ENCODE results near the gene ICAM1.

Gene ICAM1

DNA sequence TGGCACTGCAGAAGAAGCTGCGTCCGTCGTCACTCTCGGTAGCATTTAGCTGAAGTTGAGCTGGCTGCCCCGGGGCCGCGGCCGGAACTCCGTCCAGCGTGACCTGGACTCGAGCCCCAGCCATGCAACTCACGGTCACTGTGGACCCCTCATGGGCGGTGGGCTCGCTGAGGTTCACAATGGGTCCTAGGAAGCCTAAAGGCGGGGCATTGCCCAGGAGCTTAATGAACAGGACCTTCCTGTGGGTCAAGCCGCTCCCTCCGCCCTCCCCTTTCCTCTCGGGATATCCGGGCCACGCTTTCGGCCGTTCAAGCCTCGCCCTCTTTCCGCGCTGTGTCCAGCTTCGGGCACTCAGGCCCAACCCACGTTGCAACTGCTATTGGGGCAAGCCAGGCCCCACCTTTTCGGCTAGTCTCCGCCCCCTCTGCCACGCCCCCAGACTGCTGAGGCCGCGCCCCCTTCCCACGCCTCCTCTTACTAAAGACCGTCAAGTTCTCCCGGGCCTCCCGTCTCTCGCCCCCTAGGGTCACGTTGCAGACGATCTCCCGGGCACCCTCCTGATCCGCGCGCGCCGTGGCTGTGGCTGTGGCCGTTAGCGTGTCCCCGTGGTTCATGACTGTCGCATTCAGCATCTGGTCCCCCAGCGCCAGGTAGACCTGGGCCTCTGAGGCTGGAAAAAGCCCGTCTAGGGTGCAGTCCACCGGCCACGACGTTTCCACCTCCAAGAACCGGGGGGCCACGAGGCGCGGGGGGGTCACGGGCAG is 63.9 kb downstream of the ICAM1 start:
- Histone ChIP-seq H3K27me3 (replicated peaks; ENCODE audit: control insufficient read depth, insufficient read depth, low read length) (no peaks in the 10 kb centered on the region), H3K9me3 (ENCODE audit: control insufficient read depth, low read length) (no peaks in the 10 kb centered on the region), H3K4me1 (ENCODE audit: control insufficient read depth, insufficient read depth, low read length) (peaks cover 11% of the 10 kb centered on the region), H3K9ac (ENCODE audit: low read length) (peak overlapping the region; percentile 87), H3K4me3 (ENCODE audit: low read length) (peak overlapping the region; percentile 88), H3K36me3 (ENCODE audit: control insufficient read depth, insufficient read depth, low read length, severe bottlenecking) (peaks cover 6% of the 10 kb centered on the region)
- peak; percentile 99 for DNase-seq (ENCODE audit: low read depth)

DNA sequence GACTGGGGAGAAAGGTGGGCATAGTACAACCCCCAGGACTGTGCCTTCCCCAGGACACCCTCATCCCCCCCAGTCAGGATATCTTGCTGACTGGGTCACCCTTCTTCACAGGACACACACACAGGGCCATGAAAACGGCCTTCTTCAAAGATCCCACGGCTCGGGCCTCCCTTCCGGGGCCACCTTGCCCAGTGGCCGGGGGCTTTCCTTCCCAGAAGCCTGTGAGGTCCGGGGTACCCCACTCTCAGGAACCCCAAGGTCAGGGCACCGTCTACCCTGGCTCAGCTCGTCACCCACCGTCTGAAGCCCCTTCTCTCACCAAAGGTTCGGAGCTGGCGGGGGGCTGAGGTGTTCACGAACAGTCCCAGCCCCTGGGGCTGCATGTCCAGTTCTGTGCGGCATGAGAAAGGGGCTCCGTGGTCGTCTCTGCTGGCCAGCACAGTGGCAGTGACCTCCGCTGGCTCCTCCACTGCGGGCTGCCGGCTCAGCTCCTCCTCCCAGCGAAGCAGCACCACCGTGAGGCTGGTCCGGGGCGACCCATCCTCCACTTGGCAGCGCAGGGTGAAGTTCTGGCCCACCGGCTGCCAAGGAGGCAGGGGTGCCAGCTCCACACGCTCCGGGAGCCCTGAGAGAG is 64.5 kb downstream of the ICAM1 start:
- no peak for DNase-seq (ENCODE audit: low read depth)
- Histone ChIP-seq H3K4me1 (ENCODE audit: control insufficient read depth, insufficient read depth, low read length) (peaks cover 11% of the 10 kb centered on the region), H3K27me3 (replicated peaks; ENCODE audit: control insufficient read depth, insufficient read depth, low read length) (no peaks in the 10 kb centered on the region), H3K9me3 (ENCODE audit: control insufficient read depth, low read length) (no peaks in the 10 kb centered on the region), H3K9ac (ENCODE audit: low read length) (peak overlapping the region; percentile 87), H3K4me3 (ENCODE audit: low read length) (peak overlapping the region; percentile 88), H3K36me3 (ENCODE audit: control insufficient read depth, insufficient read depth, low read length, severe bottlenecking) (no peaks in the 10 kb centered on the region)

Measured in adipocyte (in vitro differentiated cells).